ENCODE results near the gene OSBPL2.

Gene OSBPL2

DNA sequence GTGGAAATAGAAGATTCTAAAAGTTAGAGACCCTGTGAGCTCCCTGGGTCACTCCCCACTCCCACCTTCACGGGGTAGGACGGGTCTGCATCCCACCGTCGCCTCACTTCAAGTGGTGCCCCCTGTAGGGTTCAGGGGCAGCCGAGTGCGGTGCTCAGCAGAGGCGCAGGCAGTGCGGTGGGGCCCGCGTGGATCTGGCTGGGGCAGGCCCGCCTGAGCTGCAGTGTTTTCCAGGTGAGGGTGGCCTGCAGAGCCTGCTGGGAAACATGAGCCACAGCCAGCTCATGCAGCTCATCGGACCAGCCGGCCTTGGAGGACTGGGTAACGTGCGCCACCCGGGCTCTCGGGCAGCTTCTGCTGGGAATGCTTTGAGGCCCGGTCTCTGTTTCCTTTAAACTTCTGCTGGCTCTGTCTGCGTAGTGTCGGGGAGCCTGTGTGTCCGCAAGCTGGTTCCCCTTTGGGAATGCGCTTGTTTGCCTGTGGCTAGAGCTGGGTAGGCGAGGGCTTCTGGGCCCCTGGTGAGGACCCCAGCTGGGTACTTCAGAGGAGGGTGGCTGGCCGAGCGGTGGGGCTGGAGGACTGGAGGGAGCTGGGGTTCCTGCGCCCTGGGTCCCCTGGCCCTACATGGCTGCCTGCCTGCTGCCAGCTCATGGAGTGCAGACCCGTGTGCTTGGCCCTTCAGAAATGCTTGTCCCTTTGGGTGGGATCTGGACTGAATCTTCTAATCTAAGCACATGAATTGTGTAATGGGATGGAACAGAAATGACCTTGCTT lies 68.3 kb downstream of the OSBPL2 start:
- no peak for DNase-seq (ENCODE audit: low read depth, low spot score)
- H3K27ac ChIP-seq, result peak overlapping the region; percentile 83

DNA sequence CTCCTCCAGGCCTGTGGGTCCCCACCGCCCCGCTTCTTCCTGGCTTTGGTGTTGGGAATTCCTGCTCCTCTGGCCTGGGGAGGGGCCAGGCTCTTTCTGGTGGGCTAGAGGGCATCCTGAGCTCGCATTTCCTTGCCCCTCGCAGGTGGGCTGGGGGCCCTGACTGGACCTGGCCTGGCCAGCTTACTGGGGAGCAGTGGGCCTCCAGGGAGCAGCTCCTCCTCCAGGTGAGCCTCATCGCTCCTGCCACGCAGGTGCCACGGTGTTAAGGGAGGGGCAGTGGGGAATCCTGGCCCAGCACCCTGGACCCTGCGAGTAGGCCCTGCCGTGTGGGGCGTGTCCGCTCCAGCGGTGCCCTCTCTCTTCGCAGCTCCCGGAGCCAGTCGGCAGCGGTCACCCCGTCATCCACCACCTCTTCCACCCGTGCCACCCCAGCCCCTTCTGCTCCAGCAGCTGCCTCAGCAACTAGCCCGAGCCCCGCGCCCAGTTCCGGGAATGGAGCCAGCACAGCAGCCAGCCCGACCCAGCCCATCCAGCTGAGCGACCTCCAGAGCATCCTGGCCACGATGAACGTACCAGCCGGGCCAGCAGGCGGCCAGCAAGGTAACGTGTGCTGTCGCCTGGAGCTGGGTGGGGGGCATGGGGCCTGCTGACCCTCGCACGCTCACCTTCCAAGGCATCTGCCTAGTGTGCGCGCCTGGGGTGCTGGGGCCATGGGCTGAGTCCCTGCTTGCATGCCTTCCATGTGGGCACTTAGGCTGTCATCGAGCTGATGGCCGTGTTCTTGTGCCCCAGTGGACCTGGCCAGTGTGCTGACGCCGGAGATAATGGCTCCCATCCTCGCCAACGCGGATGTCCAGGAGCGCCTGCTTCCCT lies 69.1 kb downstream of the OSBPL2 start:
- peak overlapping the region; percentile 83 for H3K27ac ChIP-seq
- DNase-seq (ENCODE audit: low read depth, low spot score), result no peak

DNA sequence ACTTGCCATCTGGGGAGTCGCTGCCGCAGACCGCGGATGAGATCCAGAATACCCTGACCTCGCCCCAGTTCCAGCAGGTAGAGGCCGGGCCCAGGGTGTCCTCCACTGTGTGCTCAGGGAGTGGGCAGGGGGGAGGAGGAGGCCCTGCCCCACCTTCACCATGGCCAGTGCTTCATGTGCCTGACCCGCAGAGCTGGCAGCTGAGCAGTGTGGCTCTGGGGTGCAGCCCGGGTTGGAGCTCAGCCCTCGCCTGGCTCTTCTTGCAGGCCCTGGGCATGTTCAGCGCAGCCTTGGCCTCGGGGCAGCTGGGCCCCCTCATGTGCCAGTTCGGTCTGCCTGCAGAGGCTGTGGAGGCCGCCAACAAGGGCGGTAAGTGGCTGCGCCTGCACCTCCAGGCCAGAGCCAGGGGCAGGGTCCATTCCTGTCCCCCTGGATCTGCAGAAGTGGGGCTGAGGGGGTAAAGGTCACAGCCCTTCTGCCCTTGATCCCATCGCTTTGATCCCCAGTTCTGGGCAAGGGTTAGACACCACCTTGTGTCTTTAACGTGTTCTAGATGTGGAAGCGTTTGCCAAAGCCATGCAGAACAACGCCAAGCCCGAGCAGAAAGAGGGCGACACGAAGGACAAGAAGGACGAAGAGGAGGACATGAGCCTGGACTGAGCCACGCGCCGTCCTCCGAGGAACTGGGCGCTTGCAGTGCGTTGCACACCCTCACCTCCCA lies 69.9 kb downstream of the OSBPL2 start:
- no peak for DNase-seq (ENCODE audit: low read depth, low spot score)
- H3K27ac ChIP-seq, result peak overlapping the region; percentile 83

DNA sequence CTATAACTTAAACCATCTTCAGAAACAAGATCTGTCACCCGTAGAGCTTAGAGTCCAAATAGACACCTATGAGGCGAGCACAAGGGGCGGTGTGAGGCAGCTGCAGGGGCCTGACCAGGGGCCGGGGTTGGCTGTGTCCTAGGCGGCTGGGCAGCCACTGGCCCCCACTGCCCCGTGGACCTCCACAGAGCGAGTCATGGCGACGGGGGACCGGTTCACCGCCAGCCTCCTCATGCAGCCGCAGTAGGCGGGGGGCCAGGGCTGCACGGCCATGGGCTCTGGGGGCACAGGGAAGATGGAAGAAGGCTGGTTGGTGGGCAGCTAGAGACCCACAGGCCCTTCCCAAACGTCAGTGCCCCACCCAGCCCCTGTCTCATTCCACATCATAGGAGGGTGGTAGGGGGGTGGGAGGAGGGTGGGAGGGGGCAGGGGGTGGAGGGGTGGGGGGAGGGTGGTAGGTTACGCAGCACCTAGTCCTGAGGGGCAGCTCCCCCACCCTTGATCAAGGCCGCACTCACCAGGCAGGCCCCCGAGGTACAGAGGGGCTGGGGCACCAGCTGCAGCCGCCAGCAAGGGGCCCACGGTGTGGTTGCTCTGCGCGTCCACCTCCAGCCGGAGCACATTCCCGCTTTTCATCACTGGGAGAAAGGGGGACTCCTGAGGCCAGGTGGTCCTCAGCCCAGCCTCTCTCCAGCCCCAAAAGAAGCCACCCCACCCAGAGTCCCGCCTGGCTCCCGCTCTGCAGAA lies 71.0 kb downstream of the OSBPL2 start:
- no peak for DNase-seq (ENCODE audit: low read depth, low spot score)
- H3K27ac ChIP-seq, result no peak overlapping the region

DNA sequence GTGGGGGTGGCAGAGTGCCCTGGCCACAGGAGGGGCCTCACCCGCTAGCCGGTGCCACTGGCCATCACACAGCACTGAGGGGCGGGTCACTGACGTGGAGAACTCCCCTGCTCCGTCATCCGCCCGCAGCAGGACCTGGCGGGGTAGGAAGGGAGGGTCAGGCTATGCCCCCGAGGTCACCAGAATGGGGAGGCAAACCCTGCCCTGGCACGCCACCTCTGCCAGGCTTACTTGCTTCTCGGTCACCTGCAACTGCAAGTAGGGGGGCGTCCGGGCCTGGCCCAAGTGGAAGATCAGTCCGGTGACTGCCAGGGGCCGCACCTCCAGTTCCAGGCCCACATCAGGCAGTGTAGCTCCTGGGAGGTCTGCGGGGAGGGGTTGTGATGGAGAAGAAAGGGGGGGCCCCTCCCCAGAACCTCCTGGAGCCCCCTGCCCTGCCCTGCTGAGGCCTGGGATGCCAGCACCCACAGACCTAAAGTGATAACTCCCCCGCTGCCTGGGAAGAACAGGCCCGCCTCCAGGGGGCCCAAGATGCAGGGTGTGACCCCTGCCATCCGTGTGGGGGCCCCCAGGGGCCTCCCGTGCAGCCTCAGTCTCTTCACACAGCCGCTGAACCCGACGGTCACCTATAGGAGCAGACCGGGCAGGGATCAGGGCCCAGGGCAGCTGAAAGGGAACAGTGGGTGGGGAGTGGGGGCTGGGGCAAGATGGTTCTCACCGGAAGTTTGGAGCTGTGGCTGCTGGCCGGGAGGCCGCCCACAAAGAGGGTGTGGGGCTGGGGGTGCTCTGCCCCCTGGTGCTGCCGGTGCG lies 71.8 kb downstream of the OSBPL2 start:
- DNase-seq (ENCODE audit: low read depth, low spot score), result no peak
- no peak overlapping the region for H3K27ac ChIP-seq

DNA sequence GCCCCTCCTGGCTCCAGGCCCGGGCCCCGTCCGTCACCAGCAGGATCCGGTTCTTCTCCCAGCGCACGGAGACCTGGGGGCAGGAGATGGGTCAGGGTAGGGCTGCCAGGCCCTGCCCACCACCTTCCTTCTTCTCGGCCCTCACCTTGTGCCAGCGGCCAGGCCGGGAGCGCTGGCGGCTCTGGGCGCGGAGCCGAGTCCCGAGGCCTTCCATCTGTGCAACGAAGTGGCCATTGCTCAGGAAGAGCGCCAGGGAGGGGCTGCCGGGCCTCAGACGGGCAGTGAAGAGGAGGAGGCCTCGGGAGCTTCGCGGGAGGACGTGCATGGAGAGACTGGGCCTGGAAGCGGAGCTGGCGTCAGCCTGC lies 72.4 kb downstream of the OSBPL2 start:
- no peak for DNase-seq (ENCODE audit: low read depth, low spot score)
- no peak overlapping the region for H3K27ac ChIP-seq

DNA sequence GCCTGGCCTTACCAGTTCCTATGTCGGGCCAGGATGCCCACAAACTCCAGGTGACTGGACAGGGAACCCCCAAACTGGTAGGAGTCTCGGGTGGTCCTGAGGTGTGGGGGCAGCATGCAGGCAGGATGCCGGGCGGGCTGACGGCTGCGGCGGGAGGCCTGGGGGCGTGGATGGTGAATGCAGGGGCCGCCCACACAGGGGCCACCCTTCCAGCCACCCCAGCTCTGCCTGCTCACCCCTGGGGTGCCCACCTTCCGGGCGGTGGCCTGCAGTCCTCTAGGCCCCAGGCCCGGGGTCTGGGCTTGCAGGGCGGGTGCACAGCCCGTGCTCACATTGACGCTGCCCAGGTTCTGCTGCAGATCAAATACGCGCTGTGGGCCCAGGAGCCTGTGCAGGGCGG lies 72.8 kb downstream of the OSBPL2 start:
- no peak for DNase-seq (ENCODE audit: low read depth, low spot score)
- H3K27ac ChIP-seq, result no peak overlapping the region

DNA sequence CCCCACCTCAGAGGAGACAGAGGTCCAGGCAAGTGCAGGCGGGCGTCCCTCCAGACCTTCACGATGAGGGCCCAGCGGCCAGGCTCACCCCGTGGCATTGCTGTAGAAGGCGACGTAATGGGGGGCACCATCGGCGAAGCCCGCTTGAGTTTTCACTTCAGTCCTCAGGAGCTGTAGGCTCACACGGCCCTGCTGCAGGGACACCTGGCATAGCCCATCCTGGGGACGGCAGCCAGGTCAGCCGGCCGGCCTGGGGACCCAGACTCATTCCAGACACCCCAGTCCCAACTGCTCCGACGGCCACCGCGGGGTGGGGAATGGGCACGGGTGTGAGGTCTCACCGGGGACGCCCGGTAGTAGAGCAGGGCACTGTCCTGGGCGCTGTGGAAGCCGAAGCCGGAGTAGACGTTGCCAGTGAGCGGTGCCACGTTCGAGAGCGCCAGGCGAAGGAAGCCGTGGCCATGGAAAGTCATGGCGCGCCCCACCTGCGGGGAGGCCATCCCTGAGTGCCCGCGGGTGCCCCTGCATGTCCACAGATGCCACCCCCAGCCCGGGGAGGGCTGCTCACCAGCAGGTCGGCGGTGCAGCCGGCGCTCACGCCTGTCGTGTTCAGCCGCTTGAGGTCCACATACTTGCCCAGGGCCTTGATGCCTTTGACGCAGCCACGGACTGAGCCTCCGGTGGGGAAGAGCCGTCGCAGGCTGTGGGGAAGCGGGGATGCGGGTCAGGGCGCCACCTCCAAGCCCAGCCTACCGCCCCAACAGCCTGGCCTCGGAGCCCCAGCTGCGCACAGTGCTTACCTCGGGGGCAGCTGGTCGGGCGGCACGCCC lies 73.7 kb downstream of the OSBPL2 start:
- no peak for DNase-seq (ENCODE audit: low read depth, low spot score)
- H3K27ac ChIP-seq, result no peak overlapping the region

DNA sequence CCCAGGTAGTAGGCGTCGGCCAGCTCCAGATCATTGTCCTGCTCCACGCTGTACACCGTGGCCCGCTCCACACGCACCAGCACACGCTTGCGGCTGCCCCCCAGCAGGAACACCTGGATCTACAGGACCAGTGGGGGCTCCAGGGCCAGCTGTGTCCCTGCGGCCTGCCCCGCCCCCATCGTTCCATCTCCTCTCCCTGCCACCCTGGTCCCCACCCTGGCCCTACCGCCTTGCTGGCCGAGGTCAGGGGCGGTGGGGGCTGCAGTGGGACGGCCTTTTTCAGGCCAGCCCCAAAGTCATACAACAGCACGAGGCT lies 74.3 kb downstream of the OSBPL2 start:
- no peak for DNase-seq (ENCODE audit: low read depth, low spot score)
- H3K27ac ChIP-seq, result no peak overlapping the region

DNA sequence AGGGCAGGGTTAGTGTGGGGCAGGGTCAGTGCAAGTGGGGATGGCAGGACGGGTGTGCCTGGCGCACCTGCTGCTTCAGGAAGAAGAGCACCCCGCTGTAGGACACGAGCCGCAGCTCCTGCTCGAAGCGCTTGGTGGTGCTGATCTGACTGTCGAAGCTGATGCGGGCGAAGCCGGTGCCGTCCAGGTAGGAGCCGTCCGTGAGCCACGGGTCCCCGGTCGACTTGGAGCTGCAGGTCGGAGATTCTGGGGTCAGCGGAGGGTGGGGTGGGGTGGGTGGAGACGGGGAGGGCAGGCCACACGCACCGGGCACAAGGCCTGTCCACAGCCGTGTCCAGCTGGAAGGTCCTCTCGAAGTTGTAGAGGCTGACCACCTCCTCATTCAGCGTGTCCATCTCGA lies 74.7 kb downstream of the OSBPL2 start:
- no peak for DNase-seq (ENCODE audit: low read depth, low spot score)
- no peak overlapping the region for H3K27ac ChIP-seq

DNA sequence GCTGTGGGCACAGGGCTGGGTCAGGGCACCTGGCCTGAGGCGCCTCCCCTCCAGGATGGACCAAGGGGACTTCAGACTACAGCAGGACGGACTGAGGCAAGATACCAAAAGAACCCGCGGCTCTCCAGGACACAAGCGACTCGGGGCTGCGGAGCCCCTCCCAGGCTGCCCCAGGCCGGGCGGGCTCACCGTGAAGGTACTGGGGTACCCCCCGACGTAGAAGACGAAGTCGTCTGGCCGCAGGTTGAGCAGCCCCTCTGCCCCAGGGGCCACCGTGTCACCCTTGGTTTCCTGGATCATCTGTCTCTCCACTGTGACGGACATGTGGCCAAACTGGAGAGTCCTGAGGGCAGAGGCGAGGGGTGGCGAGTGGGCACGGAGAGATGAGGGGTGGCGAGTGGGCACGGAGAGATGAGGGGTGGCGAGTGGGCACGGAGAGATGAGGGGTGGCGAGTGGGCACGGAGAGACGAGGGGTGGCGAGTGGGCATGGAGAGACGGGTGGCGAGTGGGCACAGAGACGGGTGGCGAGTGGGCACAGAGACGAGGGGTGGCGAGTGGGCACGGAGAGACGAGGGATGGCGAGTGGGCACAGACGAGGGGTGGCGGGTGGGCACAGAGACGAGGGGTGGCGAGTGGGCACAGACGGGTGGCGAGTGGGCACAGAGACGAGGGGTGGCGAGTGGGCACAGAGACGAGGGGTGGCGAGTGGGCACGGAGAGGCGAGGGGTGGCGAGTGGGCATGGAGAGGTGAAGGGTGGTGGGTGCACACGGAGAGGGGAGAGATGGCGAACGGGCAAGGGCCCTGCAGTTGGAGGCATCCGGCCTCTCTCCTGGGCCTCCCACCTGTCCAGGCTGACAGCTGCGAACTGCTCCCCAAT lies 75.4 kb downstream of the OSBPL2 start:
- DNase-seq (ENCODE audit: low read depth, low spot score), result no peak
- H3K27ac ChIP-seq, result no peak overlapping the region

DNA sequence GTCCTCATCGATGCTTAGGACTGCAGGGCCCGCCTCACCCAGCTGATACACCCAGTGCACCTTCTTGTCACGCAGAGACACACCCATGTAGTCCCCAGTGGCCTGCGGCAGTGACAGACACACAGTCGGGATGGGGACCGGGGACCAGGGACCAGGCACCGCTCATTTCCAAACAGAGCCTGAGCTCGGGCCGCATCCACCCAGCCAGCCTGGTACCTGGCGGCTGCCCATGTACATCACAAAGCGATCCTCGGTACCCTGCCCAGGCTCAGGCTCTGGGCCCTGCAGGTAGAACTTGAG lies 76.0 kb downstream of the OSBPL2 start:
- no peak overlapping the region for H3K27ac ChIP-seq
- no peak for DNase-seq (ENCODE audit: low read depth, low spot score)

DNA sequence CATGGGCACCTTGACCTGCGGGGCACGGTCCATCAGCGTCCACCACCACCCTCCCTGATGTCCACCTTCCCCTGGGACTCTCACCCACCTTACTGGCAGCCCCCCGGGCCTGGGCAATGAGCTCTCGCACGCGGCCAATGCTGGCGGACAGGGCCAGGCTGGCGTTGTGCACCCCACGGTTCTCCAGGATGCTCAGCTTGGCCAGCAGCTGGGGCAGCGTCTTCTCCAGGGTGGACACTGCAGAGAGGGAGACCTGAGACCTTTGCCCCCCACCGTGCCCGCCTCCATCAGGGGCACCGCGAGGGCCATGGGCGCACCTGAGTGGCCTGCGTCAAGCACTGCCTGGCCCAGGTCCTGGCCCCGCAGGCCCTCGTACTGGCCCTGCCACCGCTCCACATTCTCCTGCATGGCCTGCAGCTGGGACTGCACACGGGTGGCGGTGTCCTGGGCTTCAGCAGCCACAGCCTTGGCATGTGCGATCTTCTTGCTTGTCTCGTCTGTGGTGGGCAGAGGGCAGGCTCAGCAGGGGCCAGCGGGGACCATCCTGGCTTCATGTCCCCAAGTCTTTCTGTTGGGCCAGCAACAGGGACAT lies 76.5 kb downstream of the OSBPL2 start:
- H3K27ac ChIP-seq, result no peak overlapping the region
- DNase-seq (ENCODE audit: low read depth, low spot score), result no peak

DNA sequence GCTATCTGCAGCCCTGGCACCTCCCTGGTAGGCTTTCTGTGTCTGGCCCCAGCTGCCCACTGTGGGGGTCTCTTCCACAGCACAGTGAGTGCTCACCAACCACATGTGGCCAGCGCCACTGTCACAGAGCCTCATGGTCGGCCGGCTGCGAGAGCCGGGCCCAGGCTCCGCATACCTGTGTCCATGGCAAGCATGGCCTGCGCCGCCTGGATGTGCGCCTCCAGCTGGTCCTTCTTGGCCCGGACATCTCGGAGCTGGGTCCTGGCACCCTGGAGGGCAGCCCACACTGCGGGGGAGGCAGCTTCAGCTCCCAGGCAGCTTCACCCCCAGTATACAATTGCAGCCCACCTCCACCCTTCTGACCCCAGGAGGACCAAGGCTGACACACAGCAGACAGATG lies 77.5 kb downstream of the OSBPL2 start:
- no peak overlapping the region for H3K27ac ChIP-seq
- no peak for DNase-seq (ENCODE audit: low read depth, low spot score)

DNA sequence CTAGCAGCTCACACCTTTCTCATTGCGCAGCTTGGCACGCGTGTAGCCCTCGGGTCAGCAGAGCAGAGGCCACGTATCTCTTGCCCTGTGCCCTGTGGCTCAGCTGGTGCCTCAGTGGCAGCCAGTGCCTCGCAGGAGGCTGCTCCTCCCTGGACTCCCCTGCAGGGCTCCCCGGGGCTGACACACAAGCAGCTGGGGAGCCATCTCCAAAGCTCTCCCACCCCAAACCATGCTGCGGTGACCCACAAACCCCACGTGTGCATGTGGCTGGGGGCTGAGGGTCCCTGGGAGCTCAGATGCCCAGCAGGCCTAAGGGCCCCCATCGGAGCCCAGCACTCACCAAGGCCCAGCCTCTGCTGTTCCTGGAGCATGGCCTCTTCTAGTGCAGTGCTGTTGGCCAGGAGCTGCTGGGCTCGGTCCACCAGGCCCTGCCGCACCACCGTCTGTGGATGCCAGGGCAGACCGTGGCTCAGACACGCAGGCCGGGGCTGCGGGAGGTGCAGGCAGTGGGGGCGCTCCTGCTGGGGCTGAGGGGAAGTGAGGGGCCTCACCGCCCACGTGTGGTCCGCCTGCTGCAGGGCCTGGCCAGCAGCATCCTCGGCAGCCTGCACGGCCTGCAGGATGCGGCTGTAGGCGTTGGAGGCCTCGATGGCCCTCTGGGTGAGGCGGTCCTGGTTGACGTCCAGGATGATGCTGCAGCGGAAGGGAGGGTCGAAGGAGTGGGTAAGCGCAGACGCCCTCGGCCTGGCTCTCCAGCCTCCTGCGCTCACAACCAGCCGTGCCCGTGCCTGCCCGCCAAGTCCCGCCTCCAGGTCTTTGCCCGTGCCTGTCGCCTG lies 78.2 kb downstream of the OSBPL2 start:
- peak overlapping the region; percentile 11 for H3K27ac ChIP-seq
- no peak for DNase-seq (ENCODE audit: low read depth, low spot score)

DNA sequence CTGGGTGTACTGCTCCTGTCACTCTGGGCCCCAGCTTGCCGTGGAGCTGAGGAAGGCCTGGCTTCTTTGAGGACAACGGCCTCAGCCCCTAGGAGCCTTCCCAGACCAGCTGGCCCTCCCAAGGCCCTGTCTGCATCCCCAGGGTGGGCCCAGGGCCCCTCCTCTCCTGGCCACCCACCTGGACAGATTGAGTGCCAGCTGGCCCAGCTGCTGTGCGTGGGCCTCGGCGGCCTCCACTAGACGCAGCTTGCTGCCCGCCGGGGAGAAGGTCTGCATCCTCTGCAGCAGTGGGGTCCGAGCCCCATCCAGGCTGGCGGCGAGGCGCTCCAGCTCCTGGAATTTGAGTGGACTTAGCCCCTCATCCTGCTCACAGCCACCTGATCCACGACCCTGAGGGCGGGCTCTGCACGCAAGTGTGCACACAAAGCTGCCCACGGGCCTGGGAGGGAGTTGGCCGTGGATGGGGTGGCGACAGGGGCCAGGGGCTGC lies 78.9 kb downstream of the OSBPL2 start:
- DNase-seq (ENCODE audit: low read depth, low spot score), result no peak
- peak overlapping the region; percentile 11 for H3K27ac ChIP-seq

All from epithelial cell of prostate (primary cell).